Activated naive CD4-positive, alpha-beta T cell treated with anti-CD3 and anti-CD28 coated beads, Interleukin-2, amount 50 U/mL, for 16 hours (primary cell): ENCODE results near the gene USP5.
A peak's percentile ranks its signal among the peaks of the same experiment; 100 is the strongest.
"Not testable (repeated sequence)": the region's sequence is repeated elsewhere in the genome, so short reads cannot be mapped to it uniquely, and the experiment has no call there.

Experiments used
- DNase-seq: peaks from one replicate; pipeline ENCODE4 v3.0.0-alpha.2; 2020

USP5 gene

GRCh38 chr12:6890789-6891645 is 39.1 kb downstream of the USP5 start:
- peak; percentile 99 for DNase-seq

DNA sequence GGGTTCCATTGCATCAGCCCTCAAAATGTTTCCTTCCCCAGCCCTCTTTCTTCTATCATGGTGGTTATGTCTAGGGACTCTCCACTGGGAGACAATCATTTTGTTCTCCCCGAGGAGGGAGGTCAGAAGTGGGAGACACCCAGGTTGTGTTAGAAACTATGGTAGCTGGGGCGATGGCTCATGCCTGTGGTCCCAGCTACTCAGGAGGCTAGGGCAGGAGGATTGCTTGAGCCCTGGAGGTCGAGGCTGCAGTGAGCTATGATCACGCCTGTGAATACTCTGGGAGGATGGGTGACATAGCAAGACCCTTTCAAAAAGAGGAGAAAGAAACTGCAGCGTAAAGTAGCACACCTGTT is 39.7 kb downstream of the USP5 start:
- no peak for DNase-seq

DNA sequence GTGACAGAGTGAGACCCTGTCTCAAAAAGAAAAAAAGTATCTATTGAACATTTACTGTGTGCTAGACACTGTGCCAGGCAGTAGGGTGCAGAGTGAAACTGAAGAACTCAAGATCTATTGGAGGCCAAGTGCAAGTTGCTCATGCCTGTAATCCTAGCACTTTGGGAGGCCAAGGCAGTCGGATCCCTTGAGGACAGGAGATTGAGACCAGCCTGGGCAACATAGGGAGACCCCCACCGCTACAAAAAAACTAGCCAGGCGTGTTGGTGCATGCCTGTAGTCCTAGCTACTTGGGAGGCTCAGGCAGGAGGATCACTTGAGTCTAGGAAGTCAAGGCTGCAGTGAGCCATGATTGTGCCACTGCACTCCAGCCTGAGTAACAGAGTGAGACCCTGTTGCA is 40.7 kb downstream of the USP5 start:
- DNase-seq: not testable (repeated sequence)

DNA sequence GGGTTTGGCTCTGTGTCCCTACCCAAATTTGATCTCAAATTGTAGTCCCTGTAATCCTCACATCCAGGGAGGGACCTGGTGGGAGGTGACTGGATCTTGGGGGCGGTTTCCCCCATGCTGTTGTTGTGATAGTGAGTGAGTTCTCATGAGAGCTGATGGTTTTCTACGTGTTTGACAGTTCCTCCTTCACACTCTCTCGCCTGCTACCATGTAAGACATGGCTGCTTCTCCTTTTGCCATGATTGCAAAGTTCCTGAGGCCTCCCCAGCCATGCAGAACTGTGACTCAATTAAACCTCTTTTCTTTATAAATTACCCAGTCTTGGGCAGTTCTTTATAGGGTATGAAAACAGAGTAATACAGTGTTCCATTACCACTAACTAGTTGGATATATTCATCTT is 42.4 kb downstream of the USP5 start:
- no peak for DNase-seq

DNA sequence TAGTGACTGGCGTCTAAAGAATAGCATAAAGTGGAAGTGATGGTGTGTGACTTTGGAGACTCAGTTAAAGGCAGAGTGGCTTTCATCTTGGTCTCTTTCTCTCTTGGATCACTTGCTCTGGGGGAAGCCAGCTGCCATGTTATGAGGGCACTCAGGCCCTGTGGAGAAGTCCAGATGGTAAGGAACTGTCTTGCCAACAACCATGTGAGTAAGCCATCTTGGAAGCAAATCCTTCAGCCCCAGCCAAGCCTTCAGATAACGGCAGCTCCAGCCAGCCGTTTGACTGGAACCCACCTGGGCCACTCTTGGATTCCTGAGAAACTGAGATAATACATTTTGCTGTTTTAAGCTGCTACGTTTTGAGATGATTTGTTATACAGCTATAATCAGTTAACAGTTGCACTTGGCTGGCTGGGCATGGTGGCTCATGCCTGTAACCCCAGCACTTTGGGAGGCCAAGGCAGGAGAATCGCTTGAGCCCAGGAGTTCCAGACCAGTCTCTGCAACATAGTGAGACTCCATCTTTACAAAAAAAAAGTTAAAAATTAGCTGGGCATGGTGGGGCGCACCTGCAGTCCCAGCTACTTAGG is 45.0 kb downstream of the USP5 start:
- DNase-seq: no peak

DNA sequence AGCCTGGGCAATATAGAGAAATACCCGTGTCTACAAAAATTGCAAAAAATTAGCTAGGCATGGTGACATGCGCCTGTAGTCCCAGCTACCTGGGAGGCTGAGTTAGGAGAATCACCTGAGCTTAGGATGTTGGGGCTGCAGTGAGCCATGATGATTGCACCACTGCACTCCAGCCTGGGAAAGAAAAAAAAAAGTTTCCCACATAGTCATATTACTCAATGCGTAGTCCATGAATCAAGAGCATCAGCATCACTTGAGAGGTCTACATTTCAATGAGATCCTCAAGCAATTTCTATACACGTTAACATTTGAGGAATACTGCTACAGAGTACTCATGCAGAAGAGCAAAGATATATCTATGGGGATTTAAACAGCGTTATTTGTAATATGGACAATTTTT is 47.5 kb downstream of the USP5 start:
- DNase-seq: no peak

GRCh38 chr12:6899837-6900519 is 48.0 kb downstream of the USP5 start:
- DNase-seq: no peak

DNA sequence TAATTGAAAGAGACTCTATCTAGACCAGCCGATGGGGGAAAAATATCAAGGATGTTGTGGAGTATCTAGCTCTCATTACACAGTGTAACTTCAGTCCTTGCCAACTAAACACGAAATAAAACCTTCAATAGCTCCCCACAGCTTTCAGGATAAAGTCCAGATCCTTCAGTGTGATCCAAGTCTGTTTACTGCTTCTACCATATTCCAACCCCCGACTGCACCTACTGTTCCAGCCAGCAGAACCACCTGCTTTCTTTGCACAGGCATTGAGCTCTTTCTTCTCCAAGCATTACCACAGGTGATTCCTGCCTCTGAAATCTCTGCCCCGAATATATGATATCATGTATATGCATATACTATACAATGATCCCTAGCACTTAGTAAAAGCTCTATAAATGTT is 50.5 kb downstream of the USP5 start:
- DNase-seq: no peak

DNA sequence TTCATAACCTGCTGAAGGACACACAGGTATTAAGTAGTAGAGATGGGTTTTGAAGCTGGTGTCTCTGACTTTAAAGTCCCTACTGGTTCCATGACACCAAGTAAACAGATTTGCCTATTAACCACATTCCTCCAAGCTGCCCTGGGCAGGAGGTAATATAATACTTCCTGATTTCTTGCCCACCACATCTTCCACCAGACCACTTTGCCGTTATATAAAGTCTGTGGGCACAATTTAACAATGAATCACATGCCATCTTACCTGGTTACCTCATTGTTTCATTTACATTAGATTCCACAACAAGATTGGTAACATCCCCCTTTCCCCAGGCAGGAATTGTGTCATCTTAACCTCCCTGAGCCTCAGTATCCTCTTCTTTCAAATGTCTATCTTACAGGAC is 51.8 kb downstream of the USP5 start:
- no peak for DNase-seq

DNA sequence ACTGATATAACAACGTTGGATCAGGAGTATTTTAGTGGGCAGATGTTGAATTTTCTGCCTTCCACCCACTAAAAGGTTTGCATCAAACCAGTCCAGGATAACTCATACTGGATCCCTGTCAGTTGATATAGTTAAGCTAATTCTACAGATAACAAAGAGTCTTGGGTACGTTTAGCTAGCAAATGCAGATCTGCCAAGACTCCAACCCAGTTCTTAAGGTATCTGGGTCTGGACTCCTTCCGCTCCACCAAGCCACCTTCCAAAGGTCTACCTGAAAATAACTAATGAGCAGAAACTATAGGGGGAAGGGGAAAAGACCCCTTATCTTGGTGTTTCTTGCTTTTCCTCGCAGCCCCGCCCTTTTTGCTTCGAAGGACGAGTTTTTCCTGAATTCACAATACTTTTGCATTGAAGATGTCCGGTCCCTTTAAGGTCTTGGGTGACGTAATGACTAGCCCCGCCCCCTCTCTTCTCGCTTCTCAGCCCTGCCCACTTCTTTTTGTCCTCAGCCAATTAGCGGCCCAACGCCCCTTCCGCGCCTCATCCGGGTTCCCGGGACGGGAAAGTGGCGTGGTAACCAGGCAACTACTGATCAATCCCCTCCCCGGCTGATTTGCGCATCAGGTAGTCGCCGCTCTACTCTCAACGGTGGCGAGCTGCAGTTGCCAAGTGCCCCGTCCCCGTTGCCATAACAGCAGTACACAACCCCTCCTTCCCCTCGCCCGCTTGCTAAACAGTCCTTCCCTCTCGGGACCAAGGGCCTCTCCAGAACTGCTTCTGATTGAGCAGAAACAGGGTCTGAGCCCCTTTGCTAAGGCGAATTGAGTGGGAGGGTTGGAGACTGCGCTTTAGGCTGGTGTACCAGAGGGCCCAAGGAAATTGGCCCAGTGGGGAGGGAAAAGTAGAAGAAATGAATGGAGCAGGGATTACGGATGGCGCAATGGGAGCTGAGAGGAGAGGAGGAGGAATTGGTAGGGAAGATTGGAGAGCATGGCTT is 52.6 kb downstream of the USP5 start, which contains the start of gene LRRC23:
LRRC23 (plus strand) TSS at position 543 of the 997 bp plus-strand sequence. CDS start 812 bp downstream, outside the sequence.
- DNase-seq: peak; percentile 96

DNA sequence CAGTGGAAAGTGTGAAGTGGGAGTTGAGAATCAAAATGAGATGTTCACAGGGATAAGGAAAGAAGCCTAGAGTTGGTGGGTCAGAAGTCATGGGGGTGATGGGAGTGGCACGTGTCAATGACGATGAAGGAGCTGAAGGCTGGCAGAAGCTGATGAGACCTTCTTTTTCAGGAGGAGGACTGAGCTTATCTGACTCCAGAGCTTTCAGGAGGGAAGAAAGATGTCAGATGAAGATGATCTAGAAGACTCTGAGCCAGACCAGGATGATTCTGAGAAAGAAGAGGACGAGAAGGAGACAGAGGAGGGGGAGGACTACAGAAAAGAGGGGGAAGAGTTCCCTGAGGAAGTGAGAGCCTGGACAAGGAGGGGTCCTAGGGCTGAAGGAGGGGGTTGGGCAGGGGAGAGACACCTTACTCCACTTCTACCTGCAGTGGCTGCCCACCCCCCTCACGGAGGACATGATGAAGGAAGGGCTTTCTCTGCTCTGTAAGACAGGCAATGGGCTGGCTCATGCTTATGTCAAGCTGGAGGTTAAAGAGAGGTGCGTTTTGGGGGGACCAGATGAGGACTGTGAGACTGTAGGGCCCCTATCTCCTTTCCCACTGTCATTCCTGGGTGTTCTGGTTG is 53.6 kb downstream of the USP5 start:
- DNase-seq: no peak

GRCh38 chr12:6908141-6908540 is 56.2 kb downstream of the USP5 start:
- not testable (repeated sequence) for DNase-seq

- DNase-seq: no peak
These were observed 57.6 kb downstream of the USP5 start for GRCh38 chr12:6909421-6910145.

- no peak for DNase-seq
These were observed 60.4 kb downstream of the USP5 start for GRCh38 chr12:6912164-6912935.

GRCh38 chr12:6914246-6914946 is 62.4 kb downstream of the USP5 start, which contains the start of gene ENO2:
Gene ENO2 (plus strand): TSS chr12:6914580. CDS start chr12:6915833, 1,253 bp downstream.
- peak; percentile 87 for DNase-seq

DNA sequence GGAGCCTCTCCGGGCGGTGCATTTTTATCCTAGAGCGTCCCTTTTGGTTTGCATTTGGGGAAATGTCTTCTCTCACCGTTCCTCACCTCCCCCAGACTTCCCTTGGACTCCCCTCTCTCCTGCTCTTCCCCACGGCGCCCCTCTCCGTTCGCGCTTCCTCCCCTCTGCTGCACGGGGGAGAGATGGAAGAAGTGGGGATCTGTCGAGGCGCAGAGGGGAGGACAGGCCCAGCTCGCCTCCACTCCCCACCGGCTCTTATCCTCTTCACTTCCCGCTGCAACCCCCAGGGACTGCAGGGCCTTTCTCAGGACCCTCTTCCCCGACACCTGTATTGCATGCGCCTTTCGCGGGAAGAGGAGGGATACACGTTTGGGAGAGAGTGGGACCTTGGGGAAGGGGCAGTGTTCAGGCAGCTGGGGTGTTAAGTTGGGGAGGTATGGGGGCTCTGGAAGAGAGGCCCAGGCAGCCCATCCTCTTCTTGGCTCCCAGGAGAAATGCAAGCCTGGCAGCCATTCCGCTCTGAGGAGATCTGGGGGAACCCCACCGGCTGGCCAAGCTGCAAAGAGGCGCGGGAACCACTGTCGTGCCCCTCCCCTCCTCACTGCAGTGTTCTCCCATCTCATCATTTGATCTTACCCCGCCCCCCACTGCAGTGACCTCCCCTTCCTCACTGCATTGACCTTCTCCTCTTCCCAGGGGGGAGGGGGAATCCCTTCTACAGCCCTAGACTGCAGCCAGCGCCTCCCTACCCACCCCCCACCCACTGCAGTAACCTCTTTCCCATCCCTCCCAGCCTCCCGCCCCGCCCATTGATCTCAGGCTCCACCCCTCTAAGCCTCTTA is 63.2 kb downstream of the USP5 start:
- DNase-seq: no peak

DNA sequence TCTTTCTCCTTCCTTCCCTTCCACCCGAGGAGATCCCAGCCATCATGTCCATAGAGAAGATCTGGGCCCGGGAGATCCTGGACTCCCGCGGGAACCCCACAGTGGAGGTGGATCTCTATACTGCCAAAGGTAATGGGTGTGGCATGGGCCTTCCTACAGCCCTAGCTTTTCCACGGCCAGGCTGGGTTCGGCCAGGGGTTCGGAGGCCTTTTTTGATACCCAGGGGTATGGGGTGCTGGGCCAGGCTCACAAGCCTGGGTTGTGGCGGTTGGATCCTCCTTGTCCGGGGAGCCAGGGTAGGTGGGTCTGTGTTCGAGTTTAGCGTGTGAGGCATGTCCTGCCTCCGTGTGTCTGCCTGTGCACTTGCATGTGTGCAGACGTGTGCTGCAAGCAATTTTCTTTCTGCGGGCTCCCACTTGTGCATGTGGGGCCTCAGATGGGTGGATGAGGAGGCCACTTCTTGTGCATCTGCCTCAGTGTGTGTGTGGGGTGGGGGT is 63.9 kb downstream of the USP5 start:
- no peak for DNase-seq
